HepG2 (cell line): ENCODE data around the gene ANKRD11. TPM values are rescaled to one million over a fixed set of nuclear protein-coding genes. Genes with fewer than 3 reads are reported as not detected.

ENCODE experiments used
- ATAC-seq: fragments of 200-7000 bp; cut with Tn5 transposase; 3 replicates; pipeline ENCODE4 v1.9.1; 2020; ENCODE audit warnings: mild to moderate bottlenecking, moderate library complexity
- BruUV-seq: library from RNA; stranded (reverse); fragments of 400-500 nt; replicated peaks from 2 replicates; lab custom pipeline; 2021; lab: Mats Ljungman, UMichigan
- CTCF ChIA-PET: fragments of 300-600 bp; formaldehyde crosslinking; extraction: SDS; loops from one replicate; lab custom pipeline; 2021; ENCODE audit warnings: low total read pairs, inconsistent platforms, low intra/inter-chr PET ratio; lab: Yijun Ruan, JAX
- POLR2A ChIA-PET: fragments of 350-600 bp; sonication (Branson Sonifier 250); formaldehyde crosslinking; loops from one replicate; lab custom pipeline; 2020; ENCODE audit warnings: antibody characterized with exemption, inconsistent platforms; lab: Yijun Ruan, JAX
- DNase-seq: peaks from one replicate; pipeline ENCODE4 v3.0.0-alpha.2; 2015; ENCODE audit warnings: low spot score
- FAIRE-seq: peaks from 3 replicates; lab custom pipeline; 2011; peaks lifted over from hg19 to GRCh38; lab: Jason Lieb, UNC
- H2AFZ ChIP-seq: one replicate; pipeline ENCODE4 v1.6.1; 2011; ENCODE audit warnings: low read length, inconsistent platforms
- H3K27ac ChIP-seq: fragments of 300-600 bp; 3 replicates; pipeline ENCODE4 v1.8.0; 2011; ENCODE audit warnings: mixed run types, mild to moderate bottlenecking, mixed read lengths, low read length, inconsistent platforms; ENCODE audit not compliant: insufficient read depth; ENCODE audit errors: extremely low read length
- H3K27me3 ChIP-seq, 2 experiments: fragments of 200-600 bp in 1 of 2; 2 replicates in 1 of 2; 3 replicates in 1 of 2; pipeline versions ENCODE4 v1.6.0 to v1.8.0; 2011; ENCODE audit warnings: low read length in 2 of 2, mild to moderate bottlenecking in 2 of 2, moderate library complexity in 2 of 2, inconsistent platforms in 1 of 2; ENCODE audit not compliant: insufficient read depth in 2 of 2, control insufficient read depth in 1 of 2
- H3K36me3 ChIP-seq, 2 experiments: fragments of 200-600 bp in 1 of 2; replicated peaks in 1 of 2; 2 replicates in 1 of 2; 3 replicates in 1 of 2; pipeline versions ENCODE4 v1.5.1 to v1.8.0; 2011; ENCODE audit warnings: low read length in 2 of 2, inconsistent platforms in 1 of 2; ENCODE audit not compliant: insufficient read depth in 2 of 2, control insufficient read depth in 1 of 2
- H3K4me1 ChIP-seq: 2 replicates; pipeline ENCODE4 v1.5.1; 2012; ENCODE audit warnings: low read length, inconsistent platforms; ENCODE audit not compliant: insufficient read depth
- H3K4me2 ChIP-seq: 2 replicates; pipeline ENCODE4 v1.6.0; 2011; ENCODE audit warnings: low read depth, low read length, inconsistent platforms
- H3K4me3 ChIP-seq, 3 experiments: fragments of 200-600 bp in 1 of 3; sonication (generic), shearing (Covaris generic) in 1 of 3; replicated peaks in 1 of 3; 2 replicates each; pipeline ENCODE4 v1.5.1; 2011 to 2016; ENCODE audit warnings: low read length in 3 of 3, inconsistent platforms in 2 of 3, low read depth in 2 of 3, mild to moderate bottlenecking in 2 of 3, control low read depth in 1 of 3, mixed read lengths in 1 of 3; ENCODE audit not compliant: insufficient read depth in 1 of 3
- H3K79me2 ChIP-seq: one replicate; pipeline ENCODE4 v1.6.1; 2011; ENCODE audit warnings: low read length, inconsistent platforms; ENCODE audit not compliant: insufficient read depth
- H3K9ac ChIP-seq: 2 replicates; pipeline ENCODE4 v1.6.0; 2011; ENCODE audit warnings: mild to moderate bottlenecking, low read depth, low read length, inconsistent platforms; ENCODE audit not compliant: insufficient read depth
- H3K9me3 ChIP-seq: 2 replicates; pipeline ENCODE4 v1.5.1; 2012; ENCODE audit warnings: mild to moderate bottlenecking, low read length
- H4K20me1 ChIP-seq: 2 replicates; pipeline ENCODE4 v1.6.0; 2011; ENCODE audit warnings: inconsistent platforms, mild to moderate bottlenecking, low read length, moderate library complexity; ENCODE audit not compliant: insufficient read depth
- AGO2 ChIP-seq: fragments of 200-400 bp; formaldehyde crosslinking; optimal IDR thresholded peaks from 2 replicates; pipeline ENCODE3; 2017; ENCODE audit warnings: mild to moderate bottlenecking, low read depth, low read length, moderate library complexity
- CSRNP1 ChIP-seq: sonication (generic); formaldehyde crosslinking; IDR thresholded peaks from 2 replicates; pipeline ENCODE4 v1.8.1; 2023; ENCODE audit warnings: mild to moderate bottlenecking, missing genetic modification reagents
- NRL ChIP-seq: sonication (generic); formaldehyde crosslinking; IDR thresholded peaks from 2 replicates; pipeline ENCODE4 v1.5.0; 2020; ENCODE audit warnings: missing genetic modification reagents, mild to moderate bottlenecking, moderate library complexity, borderline replicate concordance
- RBM22 ChIP-seq: fragments of 200-400 bp; formaldehyde crosslinking; optimal IDR thresholded peaks from 2 replicates; pipeline ENCODE3; 2017; ENCODE audit warnings: mild to moderate bottlenecking, low read length, moderate library complexity
- RFX1 ChIP-seq: fragments of 450-650 bp; IDR thresholded peaks from 2 replicates; pipeline ENCODE4 v1.6.1; 2017
- YEATS2 ChIP-seq: sonication (generic); formaldehyde crosslinking; IDR thresholded peaks from 2 replicates; pipeline ENCODE4 v1.4.0; 2020; ENCODE audit warnings: missing genetic modification reagents, borderline replicate concordance
- ZNF468 ChIP-seq: sonication (generic); formaldehyde crosslinking; IDR thresholded peaks from 2 replicates; pipeline ENCODE4 v1.8.0; 2022; ENCODE audit warnings: mild to moderate bottlenecking, moderate library complexity, missing genetic modification reagents
- WGBS: methylation state at CpG from one replicate; pipeline ENCODE4 v1.1.6; 2017; ENCODE audit warnings: low lambda C conversion rate; 5-methylcytosine and 5-hydroxymethylcytosine counted together
- in situ Hi-C: cut with HindIII; loops from 2 replicates; pipeline ENCODE4 v1.10.0; 2017; ENCODE audit warnings: low pct_unique_long_range_greater_than_20kb; ENCODE audit not compliant: extremely low pct_ligation_motif_present
- intact Hi-C: fragments of 100-400 bp; cut with micrococcal nuclease; formaldehyde crosslinking; loops from one replicate; pipeline ENCODE4 v1.10.0; 2022; ENCODE audit not compliant: unreplicated experiment
- polyA plus RNA-seq, 8 experiments: library from polyadenylated mRNA; depleted of rRNA in 3 of 8; stranded (reverse) in 7 of 8; unstranded in 1 of 8; fragments of >200 nt; fragmentation: Illumina TruSeq in 4 of 8; extraction: Trizol in 4 of 8; gene quantifications; 2 replicates each; pipeline versions ENCODE4 v1.2.1 to v1.2.3, GENCODE V29; 2011 to 2016; ENCODE audit warnings: low read depth in 4 of 8, missing spikeins in 1 of 8, mixed read lengths in 1 of 8; ENCODE audit not compliant: insufficient read depth in 1 of 8
- total RNA-seq, 5 experiments: library from RNA; depleted of rRNA; stranded (reverse); fragments of >200 nt; fragmentation: Illumina TruSeq; extraction: Trizol; gene quantifications; 2 replicates each; pipeline ENCODE4 v1.2.3, GENCODE V29; 2016; ENCODE audit warnings: low read depth in 1 of 5

The ANKRD11 gene
- total and polyA plus RNA-seq, 2 of the 13 experiments (the other 11 are each of a cell fraction or from before 2014, with no cell fraction given): 21.4 to 38.4 TPM

GRCh38 chr16:89519881-89520280 is 29.5 kb upstream of the ANKRD11 start:
- BruUV-seq: no TSS peak
- intact Hi-C loops (no loop called here), in situ Hi-C loops (no loop called here)
- H3K79me2 ChIP-seq: peaks cover 45% of the 10 kb centered on the region
- H3K4me3 ChIP-seq: no peak overlapping the region
- H3K4me2 ChIP-seq: no peak overlapping the region
- H3K9me3 ChIP-seq: no peaks in the 10 kb centered on the region
- FAIRE-seq (no peak), DNase-seq (no peak), ATAC-seq (no peak)
- TF ChIP-seq NRL (CRISPR knock-in tag): no peak
- TF ChIP-seq AGO2: peak; percentile 39
- peak; percentile 30 for TF ChIP-seq RBM22
- no peaks in the 10 kb centered on the region for H3K4me1 ChIP-seq
- H3K27ac ChIP-seq: no peak overlapping the region
- H3K27me3 ChIP-seq: no peaks in the 10 kb centered on the region
- peaks cover 4% of the 10 kb centered on the region for H4K20me1 ChIP-seq
- 97% methylated on average over 15 of the region's 15 CpGs for WGBS
- H3K36me3 ChIP-seq: peaks cover 48 to 84% of the 10 kb centered on the region in 2 experiments
- no peak overlapping the region for H3K9ac ChIP-seq
- CTCF ChIA-PET: no interaction called here
- H2AFZ ChIP-seq: no peak overlapping the region
- POLR2A ChIA-PET: interaction anchor here (1.6 kb wide), 1 partner anchor 11 kb away, joined by 4 read pairs; no protein-coding TSS in a partner anchor

GRCh38 chr16:89517128-89517527 is 26.8 kb upstream of the ANKRD11 start:
- Histone ChIP-seq H3K79me2 (peaks cover 45% of the 10 kb centered on the region), H3K4me1 (no peaks in the 10 kb centered on the region)
- 82% methylated on average over 8 of the region's 9 CpGs for WGBS
- BruUV-seq: no TSS peak
- POLR2A ChIA-PET: no interaction called here
- TF ChIP-seq YEATS2 (no peak), CSRNP1 (CRISPR knock-in tag) (no peak), ZNF468 (CRISPR knock-in tag) (no peak), RFX1 (peak; percentile 30; the same call in 1 of the 2 replicates)
- TF ChIP-seq, all 625 proteins: peak for 1
- no peak overlapping the region for H3K9ac ChIP-seq
- intact Hi-C loops: no loop called here
- peaks cover 4% of the 10 kb centered on the region for H4K20me1 ChIP-seq
- in situ Hi-C loops: no loop called here
- peaks cover 38 to 78% of the 10 kb centered on the region in 2 experiments for H3K36me3 ChIP-seq
- CTCF ChIA-PET: no interaction called here
- H3K27me3 ChIP-seq: no peaks in the 10 kb centered on the region
- no peaks in the 10 kb centered on the region for H3K9me3 ChIP-seq
- FAIRE-seq: no peak
- no peak for DNase-seq
- ATAC-seq: no peak
- no peak overlapping the region for H3K27ac ChIP-seq
- no peak overlapping the region for H3K4me3 ChIP-seq
- no peak overlapping the region for H3K4me2 ChIP-seq
- no peak overlapping the region for H2AFZ ChIP-seq
